Neural cell (in vitro differentiated cells): Measurements from ENCODE around the gene TUBE1. TPM values are rescaled to one million over a fixed set of nuclear protein-coding genes. Genes with fewer than 3 reads are reported as not detected.

ENCODE experiments used
- H2AFZ ChIP-seq: fragments of 200-600, 300-800 bp; sonication (generic), shearing (Covaris generic); 2 replicates; pipeline ENCODE4 v1.6.0; 2014; ENCODE audit warnings: low read depth, mild to moderate bottlenecking, antibody characterized with exemption, low read length, moderate library complexity
- H3F3A ChIP-seq: fragments of 200-600 bp; shearing (Covaris generic); 2 replicates; pipeline ENCODE4 v1.6.1; 2016; ENCODE audit warnings: mild to moderate bottlenecking, moderate library complexity, mixed read lengths, antibody characterized with exemption, low read length; ENCODE audit not compliant: insufficient read depth, poor library complexity, severe bottlenecking
- H3K27ac ChIP-seq: fragments of 200-600, 300-800 bp; sonication (generic), shearing (Covaris generic); 2 replicates; pipeline ENCODE4 v1.5.1; 2014; ENCODE audit warnings: mild to moderate bottlenecking, low read length, moderate library complexity
- H3K27me3 ChIP-seq: fragments of 300-800, 200-600 bp; sonication (generic), shearing (Covaris generic); 2 replicates; pipeline ENCODE4 v1.6.0; 2014; ENCODE audit warnings: mild to moderate bottlenecking, low read depth, low read length, moderate library complexity; ENCODE audit not compliant: insufficient read depth
- H3K36me3 ChIP-seq: fragments of 300-800, 200-600 bp; sonication (generic), shearing (Covaris generic); 2 replicates; pipeline ENCODE4 v1.5.1; 2014; ENCODE audit warnings: mild to moderate bottlenecking, antibody characterized with exemption, low read length, moderate library complexity; ENCODE audit not compliant: insufficient read depth
- H3K4me2 ChIP-seq: fragments of 300-800, 200-600 bp; sonication (generic), shearing (Covaris generic); 2 replicates; pipeline ENCODE4 v1.6.0; 2014; ENCODE audit warnings: mild to moderate bottlenecking, low read length
- H3K4me3 ChIP-seq: fragments of 300-800, 200-600 bp; sonication (generic), shearing (Covaris generic); 2 replicates; pipeline ENCODE4 v1.5.1; 2014; ENCODE audit warnings: mild to moderate bottlenecking, low read length, moderate library complexity
- H3K79me2 ChIP-seq: fragments of 200-600 bp; shearing (Covaris generic); replicated peaks from 2 replicates; pipeline ENCODE4 v1.6.0; 2014; ENCODE audit warnings: mild to moderate bottlenecking, low read length, moderate library complexity; ENCODE audit not compliant: insufficient read depth
- H3K9ac ChIP-seq: fragments of 300-800, 200-600 bp; sonication (generic), shearing (Covaris generic); 2 replicates; pipeline ENCODE4 v1.6.1; 2016; ENCODE audit warnings: mild to moderate bottlenecking, low read length, mixed read lengths
- H3K9me2 ChIP-seq: fragments of 200-600 bp; shearing (Covaris generic); 2 replicates; pipeline ENCODE4 v1.6.1; 2016; ENCODE audit warnings: mild to moderate bottlenecking, low read length, mixed read lengths; ENCODE audit not compliant: insufficient read depth
- H3K9me3 ChIP-seq: fragments of 200-600, 300-800 bp; sonication (generic), shearing (Covaris generic); 2 replicates; pipeline ENCODE4 v1.6.1; 2016; ENCODE audit warnings: mild to moderate bottlenecking, mixed run types, low read length, moderate library complexity, mixed read lengths
- H4K20me1 ChIP-seq: fragments of 200-600 bp; shearing (Covaris generic); 2 replicates; pipeline ENCODE4 v1.6.1; 2016; ENCODE audit warnings: mild to moderate bottlenecking, mixed run types; ENCODE audit not compliant: insufficient read depth
- CTCF ChIP-seq: fragments of 450-650 bp; IDR thresholded peaks from 2 replicates; pipeline ENCODE4 v1.5.1; 2014; ENCODE audit warnings: antibody characterized with exemption, mild to moderate bottlenecking, moderate library complexity; ENCODE audit not compliant: poor library complexity, severe bottlenecking
- EP300 ChIP-seq: fragments of 450-650 bp; conservative IDR thresholded peaks from 2 replicates; pipeline ENCODE4 v1.6.1; 2014; ENCODE audit warnings: antibody characterized with exemption, mild to moderate bottlenecking, moderate library complexity; ENCODE audit not compliant: poor library complexity, severe bottlenecking
- EZH2 ChIP-seq: fragments of 200-600, 300-800 bp; shearing (Covaris generic), sonication (generic); IDR thresholded peaks from 2 replicates; pipeline ENCODE4 v1.6.1; 2014; ENCODE audit warnings: antibody characterized with exemption, low read length, borderline replicate concordance, mild to moderate bottlenecking; ENCODE audit not compliant: insufficient read depth, poor library complexity, severe bottlenecking
- MXI1 ChIP-seq: fragments of 450-650 bp; conservative IDR thresholded peaks from 2 replicates; pipeline ENCODE4 v1.6.1; 2014; ENCODE audit warnings: antibody characterized with exemption, mild to moderate bottlenecking; ENCODE audit not compliant: poor library complexity, severe bottlenecking
- POLR2AphosphoS5 ChIP-seq: IDR thresholded peaks from 2 replicates; pipeline ENCODE4 v1.6.1; 2012
- RAD21 ChIP-seq: fragments of 450-650 bp; conservative IDR thresholded peaks from 2 replicates; pipeline ENCODE4 v1.6.1; 2014; ENCODE audit warnings: antibody characterized with exemption, mild to moderate bottlenecking, moderate library complexity
- SMC3 ChIP-seq: fragments of 450-650 bp; conservative IDR thresholded peaks from 2 replicates; pipeline ENCODE4 v1.6.1; 2014; ENCODE audit warnings: antibody characterized with exemption, mild to moderate bottlenecking, moderate library complexity; ENCODE audit not compliant: poor library complexity
- TAF1 ChIP-seq: IDR thresholded peaks from 2 replicates; pipeline ENCODE4 v1.6.1; 2012; ENCODE audit warnings: low read depth
- polyA plus RNA-seq: library from polyadenylated mRNA; depleted of rRNA; stranded (reverse); fragments of >200 nt; gene quantifications from 2 replicates; pipeline ENCODE4 v1.2.3, GENCODE V29; 2014
- TF ChIP-seq, protein P1 (sequence below): IDR thresholded peaks from 2 replicates; pipeline ENCODE4 v1.6.1; 2012; ENCODE audit warnings: borderline replicate concordance

TUBE1 gene
- polyA plus RNA-seq, 1 donor from 2014 or later, result 180 TPM

DNA sequence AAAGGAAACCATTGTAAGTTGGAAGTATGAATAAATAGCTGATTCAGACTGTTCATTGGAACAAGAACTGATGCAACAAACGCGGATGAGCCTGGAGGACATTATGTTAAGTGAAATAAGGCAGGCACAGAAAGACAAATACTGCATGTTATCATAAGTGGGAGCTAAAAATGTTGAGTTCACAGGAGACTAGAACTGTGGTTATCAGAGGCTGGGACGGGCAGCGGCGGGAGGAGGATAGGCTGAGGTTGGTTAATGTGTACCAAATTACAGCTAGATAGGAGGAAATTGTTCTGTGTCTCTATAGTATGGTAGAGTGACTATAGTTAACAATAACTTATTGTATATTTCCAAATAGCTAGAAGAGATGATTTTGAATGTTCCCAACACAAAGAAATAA, 40.9 kb upstream of the TUBE1 start:
- H4K20me1 ChIP-seq, result no peaks in the 10 kb centered on the region
- no peaks in the 10 kb centered on the region for H3F3A ChIP-seq
- no peaks in the 10 kb centered on the region for H3K9me2 ChIP-seq
- H3K4me2 ChIP-seq, result no peak overlapping the region
- TF ChIP-seq SMC3 (no peak), POLR2AphosphoS5 (no peak), MXI1 (no peak), EZH2 (no peak), EP300 (no peak), RAD21 (no peak), TAF1 (no peak), CTCF (no peak)
- TF ChIP-seq, protein P1, sequence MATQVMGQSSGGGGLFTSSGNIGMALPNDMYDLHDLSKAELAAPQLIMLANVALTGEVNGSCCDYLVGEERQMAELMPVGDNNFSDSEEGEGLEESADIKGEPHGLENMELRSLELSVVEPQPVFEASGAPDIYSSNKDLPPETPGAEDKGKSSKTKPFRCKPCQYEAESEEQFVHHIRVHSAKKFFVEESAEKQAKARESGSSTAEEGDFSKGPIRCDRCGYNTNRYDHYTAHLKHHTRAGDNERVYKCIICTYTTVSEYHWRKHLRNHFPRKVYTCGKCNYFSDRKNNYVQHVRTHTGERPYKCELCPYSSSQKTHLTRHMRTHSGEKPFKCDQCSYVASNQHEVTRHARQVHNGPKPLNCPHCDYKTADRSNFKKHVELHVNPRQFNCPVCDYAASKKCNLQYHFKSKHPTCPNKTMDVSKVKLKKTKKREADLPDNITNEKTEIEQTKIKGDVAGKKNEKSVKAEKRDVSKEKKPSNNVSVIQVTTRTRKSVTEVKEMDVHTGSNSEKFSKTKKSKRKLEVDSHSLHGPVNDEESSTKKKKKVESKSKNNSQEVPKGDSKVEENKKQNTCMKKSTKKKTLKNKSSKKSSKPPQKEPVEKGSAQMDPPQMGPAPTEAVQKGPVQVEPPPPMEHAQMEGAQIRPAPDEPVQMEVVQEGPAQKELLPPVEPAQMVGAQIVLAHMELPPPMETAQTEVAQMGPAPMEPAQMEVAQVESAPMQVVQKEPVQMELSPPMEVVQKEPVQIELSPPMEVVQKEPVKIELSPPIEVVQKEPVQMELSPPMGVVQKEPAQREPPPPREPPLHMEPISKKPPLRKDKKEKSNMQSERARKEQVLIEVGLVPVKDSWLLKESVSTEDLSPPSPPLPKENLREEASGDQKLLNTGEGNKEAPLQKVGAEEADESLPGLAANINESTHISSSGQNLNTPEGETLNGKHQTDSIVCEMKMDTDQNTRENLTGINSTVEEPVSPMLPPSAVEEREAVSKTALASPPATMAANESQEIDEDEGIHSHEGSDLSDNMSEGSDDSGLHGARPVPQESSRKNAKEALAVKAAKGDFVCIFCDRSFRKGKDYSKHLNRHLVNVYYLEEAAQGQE, result no peak
- no peak overlapping the region for H3K27ac ChIP-seq
- no peaks in the 10 kb centered on the region for H3K36me3 ChIP-seq
- no peak overlapping the region for H3K4me3 ChIP-seq
- H3K27me3 ChIP-seq, result no peaks in the 10 kb centered on the region
- H3K79me2 ChIP-seq, result no peaks in the 10 kb centered on the region
- H3K9ac ChIP-seq, result no peak overlapping the region
- no peak overlapping the region for H2AFZ ChIP-seq
- H3K9me3 ChIP-seq, result no peaks in the 10 kb centered on the region

DNA sequence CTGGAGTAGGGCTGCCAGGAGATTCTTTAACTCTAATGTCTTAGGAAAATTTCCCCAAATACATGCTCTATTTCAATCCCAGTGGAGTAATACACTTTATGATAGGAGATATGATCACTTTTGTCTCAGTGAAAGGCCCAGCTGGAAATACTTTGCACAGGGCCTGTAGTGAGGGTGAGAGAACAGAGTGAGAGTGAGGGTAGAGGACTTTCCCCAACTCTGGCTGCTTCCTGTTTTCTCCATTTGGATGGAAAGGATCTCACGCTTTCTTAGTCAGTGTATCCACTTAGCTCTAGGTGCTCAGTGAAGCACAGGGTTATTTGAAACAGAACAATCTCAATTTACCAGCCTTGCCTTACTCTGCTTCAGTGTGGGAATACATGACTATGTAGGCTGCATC, 36.7 kb upstream of the TUBE1 start:
- Histone ChIP-seq H3K9me3 (no peaks in the 10 kb centered on the region), H4K20me1 (no peaks in the 10 kb centered on the region), H3K4me3 (no peak overlapping the region), H3K4me2 (no peak overlapping the region), H3F3A (no peaks in the 10 kb centered on the region), H3K9me2 (no peaks in the 10 kb centered on the region), H3K27me3 (no peaks in the 10 kb centered on the region), H3K36me3 (no peaks in the 10 kb centered on the region), H2AFZ (no peak overlapping the region), H3K79me2 (no peaks in the 10 kb centered on the region), H3K27ac (no peak overlapping the region), H3K9ac (no peak overlapping the region)
- TF ChIP-seq POLR2AphosphoS5 (no peak), TAF1 (no peak), MXI1 (no peak), EZH2 (no peak), SMC3 (no peak), EP300 (no peak), CTCF (no peak), RAD21 (no peak)
- TF ChIP-seq, protein P1, result no peak
